GM21515 (cell line): Measurements from ENCODE around the gene TXNDC11.

ENCODE experiments used
- ATAC-seq: cut with Tn5 transposase; IDR thresholded peaks from one replicate; pipeline ENCODE4 v1.9.1; 2021; ENCODE audit not compliant: unreplicated experiment

Gene TXNDC11

DNA sequence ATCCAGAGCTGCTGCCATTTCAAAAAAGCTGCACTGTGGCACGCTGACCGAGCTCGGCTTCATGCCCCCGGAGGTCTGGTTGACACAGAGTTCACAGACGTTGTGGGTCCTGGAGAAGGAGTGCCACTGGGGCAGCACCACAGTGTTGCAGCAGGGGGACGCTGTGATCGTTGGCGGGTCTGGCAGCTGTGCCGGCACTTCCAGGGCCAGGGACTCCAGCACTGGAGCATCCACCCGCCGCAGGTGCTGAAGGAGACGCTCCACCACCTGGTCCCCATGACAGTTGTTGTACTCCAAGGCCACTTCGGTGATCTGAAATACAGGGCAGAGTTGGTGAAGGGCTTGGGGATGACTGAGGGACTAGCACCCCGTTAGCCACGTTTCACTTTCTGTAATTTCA, 50.9 kb downstream of the TXNDC11 start:
- ATAC-seq = no peak

- ATAC-seq = no peak
Observed at GRCh38 chr16:11691235-11691634, 51.4 kb downstream of the TXNDC11 start.

DNA sequence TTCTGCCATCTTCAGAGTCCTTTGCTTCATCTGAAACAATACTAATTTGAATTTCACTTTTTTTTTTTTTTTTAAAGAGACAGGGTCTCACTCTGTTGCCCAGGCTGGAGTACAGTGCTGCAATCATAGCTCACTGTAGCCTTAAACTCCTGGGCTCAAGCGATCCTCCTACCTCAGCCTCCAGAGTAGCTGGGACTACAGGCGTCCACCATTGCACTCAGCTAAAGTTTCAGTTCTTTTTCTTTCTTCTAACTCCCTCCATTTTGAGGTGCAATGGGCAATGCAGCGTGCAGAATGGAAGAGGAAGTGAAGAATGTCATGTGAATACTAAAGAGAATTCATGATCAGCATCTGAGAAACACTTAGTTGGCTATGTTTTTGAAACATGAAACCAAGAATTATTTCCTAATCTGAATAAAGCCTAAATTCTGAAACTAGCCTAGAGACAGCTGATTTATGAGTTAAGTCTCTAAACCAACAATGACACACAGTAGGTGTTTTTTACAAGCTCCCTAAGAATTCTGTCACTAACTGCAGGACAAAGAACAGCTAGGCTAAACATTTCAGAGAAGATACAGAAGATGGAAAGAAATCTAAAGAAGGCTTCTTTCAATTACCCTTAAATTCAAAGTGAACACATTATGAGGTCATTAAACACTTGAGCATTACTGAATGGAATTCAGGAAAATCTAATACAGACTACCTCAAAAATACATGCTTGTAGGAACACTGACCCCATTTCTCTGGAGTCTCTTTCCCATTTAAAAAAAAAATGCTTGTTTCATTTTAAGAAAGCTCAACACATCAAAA, 53.4 kb downstream of the TXNDC11 start:
- peak; percentile 70 for ATAC-seq

GRCh38 chr16:11688520-11688886, 54.2 kb downstream of the TXNDC11 start:
- ATAC-seq = no peak

- no peak for ATAC-seq
Observed at GRCh38 chr16:11687601-11688519, 54.8 kb downstream of the TXNDC11 start.

DNA sequence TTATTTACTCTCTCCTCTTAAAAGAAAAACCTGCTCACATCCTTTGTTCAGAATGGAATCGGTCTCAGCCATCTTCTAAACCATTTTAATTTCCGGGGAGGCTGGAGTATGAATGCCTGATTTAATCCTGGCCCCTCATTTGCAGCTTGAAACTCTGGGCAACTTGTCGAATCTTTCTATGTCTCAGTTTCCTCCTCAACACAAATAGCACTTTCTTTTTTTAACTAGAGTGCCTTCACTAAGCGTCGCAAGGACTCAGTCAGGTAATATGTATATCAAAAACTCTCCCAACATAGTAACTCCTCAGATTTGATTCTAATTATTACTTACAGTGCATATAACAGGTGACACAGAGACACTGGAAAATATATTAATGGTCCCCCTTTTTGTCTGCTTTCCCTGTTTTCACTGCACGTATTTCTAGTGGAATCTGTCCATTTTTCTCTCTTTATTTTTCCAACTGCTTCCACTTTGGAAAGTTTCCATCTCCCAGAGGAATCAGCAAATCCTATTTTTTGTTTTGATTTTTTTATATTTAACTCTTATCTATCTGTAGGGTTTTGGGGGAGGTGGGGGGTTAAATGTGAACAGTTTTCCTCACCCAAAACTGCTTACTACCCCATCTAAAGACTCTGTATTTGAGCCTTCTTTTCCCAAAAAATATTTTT, 55.8 kb downstream of the TXNDC11 start:
- no peak for ATAC-seq

- no peak for ATAC-seq
Observed at GRCh38 chr16:11685844-11686618, 56.6 kb downstream of the TXNDC11 start.

GRCh38 chr16:11684231-11685025, 58.2 kb downstream of the TXNDC11 start:
- no peak for ATAC-seq

DNA sequence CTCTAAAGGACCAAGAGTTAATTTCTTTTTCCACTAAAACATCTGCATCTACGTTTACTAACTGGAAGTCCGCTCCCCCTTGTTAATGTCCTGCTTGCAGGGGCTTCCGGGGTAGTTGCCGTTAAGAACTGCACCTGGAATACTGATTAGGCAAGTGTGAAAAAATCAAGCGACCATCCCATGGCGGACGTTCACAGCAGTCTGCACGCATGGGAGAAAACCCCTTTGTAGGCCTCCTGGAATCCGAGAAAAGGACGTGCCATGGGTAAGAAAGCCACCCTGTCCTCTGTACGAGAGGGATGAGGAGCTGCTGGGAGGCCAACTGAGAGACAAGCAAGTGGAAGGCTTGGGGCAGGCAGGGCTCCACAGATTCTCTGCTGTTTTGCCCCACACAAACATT, 59.5 kb downstream of the TXNDC11 start:
- no peak for ATAC-seq

DNA sequence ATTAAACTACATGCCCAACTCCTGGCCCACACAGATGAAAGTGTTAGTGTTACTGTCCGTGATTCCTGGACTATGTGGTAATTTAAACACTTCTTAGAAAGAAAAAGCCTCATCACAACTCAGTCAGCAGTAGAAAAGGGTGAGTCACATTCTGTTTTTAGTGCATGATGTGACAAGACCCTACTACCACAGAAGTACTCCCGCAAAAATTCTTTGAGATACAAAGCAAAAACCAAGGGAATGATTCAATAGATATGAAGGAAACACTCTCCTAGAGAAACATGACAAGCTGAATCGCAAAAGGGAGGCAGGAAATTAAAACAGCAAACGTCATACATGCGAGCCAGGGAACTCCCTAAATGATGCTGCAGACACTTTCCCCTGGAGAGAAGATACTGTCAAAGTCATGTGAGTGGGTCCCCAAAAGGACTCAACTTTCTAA, 60.0 kb downstream of the TXNDC11 start:
- no peak for ATAC-seq

GRCh38 chr16:11681976-11682654, 60.5 kb downstream of the TXNDC11 start:
- no peak for ATAC-seq

DNA sequence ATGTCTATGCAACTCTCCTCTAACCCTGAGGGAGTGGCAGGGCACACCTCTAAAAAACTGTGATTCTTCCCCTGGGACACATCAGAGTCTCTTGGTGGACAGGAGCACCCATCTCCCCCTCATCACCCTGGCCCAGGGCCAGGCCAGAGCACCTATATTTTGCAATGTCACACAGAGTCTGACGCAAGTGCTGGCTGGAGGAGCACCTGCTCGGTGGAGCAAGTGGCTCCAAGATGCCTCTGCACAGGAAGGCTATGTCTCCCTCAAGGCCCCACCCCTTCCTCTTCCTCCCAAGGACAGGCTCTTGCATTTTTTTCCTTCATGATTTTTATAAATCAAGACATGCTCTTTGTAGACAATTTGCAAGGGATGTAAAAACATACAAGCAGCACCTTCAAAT, 61.1 kb downstream of the TXNDC11 start:
- no peak for ATAC-seq

DNA sequence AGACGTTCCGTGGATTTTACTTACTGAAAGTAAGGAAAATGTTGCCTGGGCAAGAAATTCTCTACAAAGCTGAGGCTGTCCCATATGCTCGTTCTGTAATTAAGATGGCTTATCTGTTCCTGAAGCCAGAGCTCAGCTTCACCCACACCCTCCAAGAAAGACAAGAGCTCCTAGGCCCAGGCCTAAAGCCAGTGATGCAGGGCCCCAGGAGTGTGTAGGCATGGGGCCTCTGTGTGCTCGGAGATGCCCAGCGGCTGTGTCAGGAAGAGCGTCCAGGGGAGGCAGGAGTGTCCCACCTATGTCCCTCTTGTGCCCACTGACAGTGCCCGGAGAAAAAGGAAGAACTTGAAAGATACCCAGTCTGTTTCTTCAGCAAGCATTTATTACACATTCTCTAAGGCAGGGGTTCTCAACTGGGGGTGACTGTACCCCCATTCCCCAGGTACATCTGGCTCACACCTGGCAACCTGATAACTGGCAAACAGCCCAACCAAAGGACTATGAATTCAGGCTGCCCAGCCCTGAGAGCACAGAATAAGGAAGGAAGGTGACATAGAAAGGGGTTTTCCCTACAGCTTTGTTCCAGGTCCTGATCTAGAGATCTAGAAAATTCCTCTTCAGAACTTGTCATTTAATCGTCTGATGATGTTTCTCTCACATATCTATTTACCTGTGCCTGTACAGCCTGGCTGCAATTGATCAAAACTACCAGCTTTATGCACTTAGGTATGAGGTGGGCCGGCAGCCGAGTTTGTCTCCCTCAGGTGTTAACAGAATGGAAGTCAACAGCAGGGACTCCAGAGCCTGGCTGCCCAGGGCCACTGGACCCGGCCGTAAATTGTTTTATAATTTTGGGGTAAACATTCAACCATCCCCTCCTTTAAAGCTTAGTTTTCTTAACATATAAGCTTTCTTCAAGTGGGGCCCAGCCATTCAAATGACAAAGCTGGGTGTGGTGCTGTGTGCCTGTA, 62.4 kb downstream of the TXNDC11 start:
- ATAC-seq = no peak

- no peak for ATAC-seq
Observed at GRCh38 chr16:11679250-11679649, 63.4 kb downstream of the TXNDC11 start.

DNA sequence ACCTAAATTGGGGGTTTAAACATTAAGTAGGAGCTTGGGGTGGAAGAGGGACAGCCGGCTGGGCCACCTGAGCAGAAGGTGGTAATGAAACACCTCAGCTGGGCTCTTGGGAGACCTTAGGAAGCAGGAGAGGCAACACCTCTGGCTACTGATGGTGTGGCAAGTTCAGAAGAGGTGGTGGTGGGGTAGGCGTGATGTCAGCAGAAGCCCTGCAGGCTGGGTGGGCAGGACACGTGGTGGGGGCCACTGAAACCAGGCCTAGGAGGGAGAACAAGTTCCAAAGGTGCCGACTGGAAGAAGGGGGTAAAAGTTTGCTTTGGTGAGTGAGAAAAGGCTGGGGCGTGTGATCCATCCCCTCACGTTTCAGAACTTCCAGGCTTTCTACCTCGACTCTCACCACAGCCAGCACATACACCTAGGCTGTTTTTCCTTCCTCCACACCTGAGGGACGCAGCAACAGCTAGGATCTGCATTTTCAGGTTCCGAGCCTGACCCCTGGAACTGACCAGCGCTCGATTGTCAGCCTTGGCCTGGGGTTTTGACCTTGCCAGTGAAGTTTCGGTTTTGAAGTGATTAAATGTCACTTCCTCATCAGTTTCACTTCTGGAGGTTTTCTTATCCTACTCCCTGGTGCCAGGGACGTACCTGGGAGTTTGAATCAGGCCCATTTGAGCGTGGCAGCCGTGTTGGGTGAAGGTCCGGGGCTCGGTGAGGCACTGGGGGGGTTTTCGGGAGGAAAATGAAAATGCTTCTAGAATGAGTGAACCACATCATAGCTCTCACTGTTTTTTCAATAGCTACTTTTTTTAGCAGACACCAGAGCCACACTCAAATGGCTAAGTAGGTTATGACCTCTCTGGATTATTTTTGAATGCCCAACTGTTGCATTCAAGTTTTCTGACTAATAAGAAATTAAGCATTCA, 64.4 kb downstream of the TXNDC11 start:
- ATAC-seq = no peak

DNA sequence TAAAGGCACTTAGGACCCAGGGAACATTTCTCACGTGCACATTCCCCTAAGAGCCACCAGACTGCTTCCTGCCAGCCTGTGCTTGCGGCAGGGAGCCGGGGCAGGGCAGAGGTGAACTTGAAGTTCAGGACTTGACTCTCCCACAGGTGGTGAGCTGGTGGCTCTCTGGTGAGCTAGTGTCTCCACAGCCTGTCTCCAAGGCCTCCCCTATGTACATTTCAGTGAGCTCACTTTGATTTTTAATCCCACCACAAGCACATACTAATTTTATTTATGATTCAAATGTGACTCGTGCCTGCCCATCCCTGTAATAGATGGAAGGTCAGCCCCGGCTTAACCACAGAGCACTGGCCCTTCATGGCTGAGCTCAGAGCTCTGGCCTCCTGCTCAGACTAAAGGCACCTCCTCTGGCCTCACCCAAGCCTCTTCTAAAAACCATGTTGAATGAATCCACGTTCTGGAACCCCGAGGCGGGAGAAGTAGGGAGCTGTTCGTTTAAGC, 65.2 kb downstream of the TXNDC11 start:
- ATAC-seq = no peak

- ATAC-seq = no peak
Observed at GRCh38 chr16:11676799-11677198, 65.9 kb downstream of the TXNDC11 start.
